DND-41 (cell line): ENCODE measurements around the gene TRPM3.

Experiments
- CTCF ChIP-seq: IDR thresholded peaks from 2 replicates; pipeline ENCODE4 v1.5.1; 2012; ENCODE audit warnings: borderline replicate concordance, low read length, moderate library complexity, mild to moderate bottlenecking; ENCODE audit not compliant: poor library complexity, severe bottlenecking; ENCODE audit errors: extremely low read depth
- EZH2 ChIP-seq: IDR thresholded peaks from 3 replicates; pipeline ENCODE4 v1.6.1; 2012; ENCODE audit warnings: borderline replicate concordance, low read depth, mild to moderate bottlenecking, moderate library complexity, low read length, inconsistent platforms; ENCODE audit not compliant: severe bottlenecking

GRCh38 chr9:70630971-70631370, 490.4 kb downstream of the TRPM3 start:
- TF ChIP-seq EZH2 (no peak), CTCF (no peak)
